ENCODE data around the gene FAM111A. TPM values are rescaled to one million over a fixed set of nuclear protein-coding genes. Genes with fewer than 3 reads are reported as not detected.

The FAM111A gene
- polyA plus RNA-seq, 1 of the 3 experiments (the other 2 are of a cell fraction): 5.9 TPM

- Histone ChIP-seq H3F3A (replicated peaks; ENCODE audit: insufficient read depth) (no peaks in the 10 kb centered on the region), H3K4me1 (ENCODE audit: control insufficient read depth in 1 of 2, insufficient read depth in 2 of 2, low read depth in 1 of 2, low read length in 1 of 2) (no peaks in the 10 kb centered on the region), H4K20me1 (ENCODE audit: insufficient read depth) (no peaks in the 10 kb centered on the region), H3K9me3 (no peaks in the 10 kb centered on the region), H2AFZ (ENCODE audit: low read depth) (no peak overlapping the region), H3K27me3 (ENCODE audit: insufficient read depth) (peaks cover 3% of the 10 kb centered on the region; the same call in 1 of the 2 replicates), H3K79me2 (ENCODE audit: insufficient read depth) (no peaks in the 10 kb centered on the region), H3K9ac (no peak overlapping the region), H3K36me3 (replicated peaks in 1 of 2; ENCODE audit: control insufficient read depth in 1 of 2, insufficient read depth in 2 of 2, low read length in 1 of 2) (no peaks in the 10 kb centered on the region), H3K4me3 (ENCODE audit: low read depth in 2 of 2, low read length in 1 of 2) (no peak overlapping the region), H3K4me2 (no peak overlapping the region), H3K27ac (ENCODE audit: low read depth in 2 of 2, low read length in 1 of 2) (no peak overlapping the region), H3K9me2 (no peaks in the 10 kb centered on the region)
- no peak for DNase-seq
- ChIA-PET POLR2A (no interaction called here), CTCF (interaction anchor here (6.2 kb wide), 1 partner anchor 10 kb away, joined by 58 read pairs; the partner anchor contains the start of gene DTX4)
- TF ChIP-seq FOXM1 (IDR thresholded peaks at IDR 0.05; ENCODE audit: low read depth) (no peak), SMC3 (IDR thresholded peaks at IDR 0.05; ENCODE audit: low read depth, low read length) (no peak), MAX (IDR thresholded peaks at IDR 0.05; ENCODE audit: low read depth) (no peak), FOXJ3 (CRISPR knock-in tag; IDR thresholded peaks at IDR 0.05) (no peak)
- WGBS (ENCODE audit: low lambda C conversion rate): 40% methylated on average over 2 of the region's 4 CpGs
Observed at GRCh38 chr11:59182457-59183151, 39.9 kb downstream of the FAM111A start.

GRCh38 chr11:59183771-59184170, 41.1 kb downstream of the FAM111A start:
- TF ChIP-seq NRF1 (IDR thresholded peaks at IDR 0.05; ENCODE audit: low read depth, low read length): no peak
- TF ChIP-seq RCOR1 (IDR thresholded peaks at IDR 0.05; ENCODE audit: low read length): no peak
- no peak for TF ChIP-seq FOXM1 (IDR thresholded peaks at IDR 0.05; ENCODE audit: low read depth)
- TF ChIP-seq SMC3 (IDR thresholded peaks at IDR 0.05; ENCODE audit: low read depth, low read length): no peak
- TF ChIP-seq USF2 (IDR thresholded peaks at IDR 0.05; ENCODE audit: borderline replicate concordance, low read depth, low read length): no peak
- no peak for TF ChIP-seq RAD21 (IDR thresholded peaks at IDR 0.05; ENCODE audit: low read length)
- no peak for TF ChIP-seq EZH2phosphoT487 (IDR thresholded peaks at IDR 0.05; ENCODE audit: borderline replicate concordance, low read depth)
- no peak for TF ChIP-seq FOSL2 (IDR thresholded peaks at IDR 0.05; ENCODE audit: borderline replicate concordance, low read depth)
- Histone ChIP-seq H3K9me3 (no peaks in the 10 kb centered on the region), H3K4me1 (ENCODE audit: control insufficient read depth in 1 of 2, insufficient read depth in 2 of 2, low read depth in 1 of 2, low read length in 1 of 2) (no peaks in the 10 kb centered on the region), H2AFZ (ENCODE audit: low read depth) (no peak overlapping the region), H3K36me3 (replicated peaks in 1 of 2; ENCODE audit: control insufficient read depth in 1 of 2, insufficient read depth in 2 of 2, low read length in 1 of 2) (no peaks in the 10 kb centered on the region), H3K9me2 (no peaks in the 10 kb centered on the region), H3K27me3 (ENCODE audit: insufficient read depth) (peaks cover 5% of the 10 kb centered on the region; the same call in 1 of the 2 replicates), H3K27ac (ENCODE audit: low read depth in 2 of 2, low read length in 1 of 2) (no peak overlapping the region), H3F3A (replicated peaks; ENCODE audit: insufficient read depth) (no peaks in the 10 kb centered on the region), H3K9ac (no peak overlapping the region), H3K4me3 (ENCODE audit: low read depth in 2 of 2, low read length in 1 of 2) (no peak overlapping the region), H4K20me1 (ENCODE audit: insufficient read depth) (no peaks in the 10 kb centered on the region), H3K4me2 (no peak overlapping the region), H3K79me2 (ENCODE audit: insufficient read depth) (no peaks in the 10 kb centered on the region)
- no peak for DNase-seq
- ChIA-PET POLR2A (no interaction called here), CTCF (interaction anchor here (6.2 kb wide), 1 partner anchor 11 kb away, joined by 58 read pairs; the partner anchor contains the start of gene DTX4)
- WGBS (ENCODE audit: low lambda C conversion rate): 80% methylated on average over 1 of the region's 1 CpG
